ENCODE measurements around the gene MBOAT1. TPM values are rescaled to one million over a fixed set of nuclear protein-coding genes. Genes with fewer than 3 reads are reported as not detected.

Gene MBOAT1, protein sequence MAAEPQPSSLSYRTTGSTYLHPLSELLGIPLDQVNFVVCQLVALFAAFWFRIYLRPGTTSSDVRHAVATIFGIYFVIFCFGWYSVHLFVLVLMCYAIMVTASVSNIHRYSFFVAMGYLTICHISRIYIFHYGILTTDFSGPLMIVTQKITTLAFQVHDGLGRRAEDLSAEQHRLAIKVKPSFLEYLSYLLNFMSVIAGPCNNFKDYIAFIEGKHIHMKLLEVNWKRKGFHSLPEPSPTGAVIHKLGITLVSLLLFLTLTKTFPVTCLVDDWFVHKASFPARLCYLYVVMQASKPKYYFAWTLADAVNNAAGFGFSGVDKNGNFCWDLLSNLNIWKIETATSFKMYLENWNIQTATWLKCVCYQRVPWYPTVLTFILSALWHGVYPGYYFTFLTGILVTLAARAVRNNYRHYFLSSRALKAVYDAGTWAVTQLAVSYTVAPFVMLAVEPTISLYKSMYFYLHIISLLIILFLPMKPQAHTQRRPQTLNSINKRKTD
- total RNA-seq, result 1 to 10 TPM in 3 of 4 donors, under 1 TPM in 1; 0.61 to 1.8 (median 1.1) TPM

DNA sequence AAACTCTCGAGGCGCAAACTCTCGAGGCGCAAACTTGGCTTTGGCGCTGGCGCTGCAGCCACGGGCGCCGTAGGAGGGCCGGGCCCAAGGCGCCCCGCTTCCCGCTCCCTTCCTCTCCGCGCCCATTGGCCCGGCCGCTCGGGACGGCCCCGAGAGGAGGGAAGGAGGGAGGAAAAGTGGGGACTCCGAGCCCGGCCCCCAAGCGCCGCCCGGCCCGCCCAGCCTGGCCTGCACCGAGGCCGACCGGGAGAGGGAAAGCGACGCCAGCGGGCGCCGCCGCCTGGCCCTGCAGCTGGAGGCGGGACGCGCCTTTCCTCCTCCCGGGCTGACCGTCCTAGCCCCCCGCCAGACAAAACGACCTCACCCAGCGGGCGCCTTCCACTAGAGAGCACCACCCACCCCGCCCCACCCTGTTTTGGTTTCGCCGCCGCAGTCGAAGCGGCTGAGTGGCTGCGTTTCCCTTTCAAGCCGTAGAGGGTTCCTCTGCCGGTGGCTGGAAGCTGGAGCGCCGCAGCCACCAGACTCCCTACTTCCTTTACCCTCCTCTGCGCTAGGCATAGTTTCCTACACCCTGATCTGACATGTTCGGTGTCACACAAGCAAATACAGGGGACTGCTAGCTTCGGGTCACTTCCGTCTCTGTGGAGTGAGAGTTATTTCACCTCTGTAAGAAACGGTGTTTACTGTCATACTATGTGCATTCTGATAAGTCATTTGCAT, at the start of gene MBOAT1:
TSS of gene MBOAT1 (minus strand) at position 78 of the 720 bp plus-strand sequence. CDS start 235 bp downstream, outside the sequence.
- peak within 1 kb of the TSS; percentile 72 to 81 (median 74) for H3K27ac ChIP-seq
- ATAC-seq, result peak; percentile 83 to 88

GRCh38 chr6:20261685-20262084, 49.4 kb upstream of the MBOAT1 start:
- Histone ChIP-seq H3K27me3 (no peaks in the 10 kb centered on the region), H3K9me3 (no peaks in the 10 kb centered on the region), H3K4me3 (no peak overlapping the region), H3K36me3 (no peaks in the 10 kb centered on the region), H3K4me1 (no peaks in the 10 kb centered on the region), H3K27ac (no peak overlapping the region)
- intact Hi-C loops (cut with DNase I; ENCODE audit: low total_unique reads), result no loop called here
- ATAC-seq (no peak), DNase-seq (no peak)
- in situ Hi-C loops (cut with MboI; ENCODE audit: low sequenced_read_pairs in 4 of 4), result no loop called here
- no peak for TF ChIP-seq CTCF (IDR thresholded peaks at IDR 0.05 in 4 of 5, conservative IDR thresholded peaks at IDR 0.05 in 1 of 5)
- TF ChIP-seq POLR2A (IDR thresholded peaks at IDR 0.05), result no peak

More for the DNA sequence above, at the start of gene MBOAT1:
- intact Hi-C loops (cut with DNase I; ENCODE audit: low total_unique reads) (loop anchor here (5.0 to 10.0 kb wide), 2 partner anchors 45 to 88 kb away; no protein-coding TSS in a partner anchor), in situ Hi-C loops (cut with MboI; ENCODE audit: low sequenced_read_pairs in 4 of 4) (no loop called here)
- H3K27me3 ChIP-seq, result no peaks in the 10 kb centered on the region
- TF ChIP-seq CTCF (IDR thresholded peaks at IDR 0.05 in 4 of 5, conservative IDR thresholded peaks at IDR 0.05 in 1 of 5) (peak in 2 of 5 experiments; percentile 21 to 32), POLR2A (IDR thresholded peaks at IDR 0.05) (peak; percentile 46 to 61)
- no peaks in the 10 kb centered on the region for H3K36me3 ChIP-seq
- H3K9me3 ChIP-seq, result no peaks in the 10 kb centered on the region
- peak; percentile 76 to 80 for DNase-seq
- peaks cover 8% of the 10 kb centered on the region in 2 donors for H3K4me1 ChIP-seq
- H3K4me3 ChIP-seq, result peak within 1 kb of the TSS; percentile 64 to 77 (median 71)

DNA sequence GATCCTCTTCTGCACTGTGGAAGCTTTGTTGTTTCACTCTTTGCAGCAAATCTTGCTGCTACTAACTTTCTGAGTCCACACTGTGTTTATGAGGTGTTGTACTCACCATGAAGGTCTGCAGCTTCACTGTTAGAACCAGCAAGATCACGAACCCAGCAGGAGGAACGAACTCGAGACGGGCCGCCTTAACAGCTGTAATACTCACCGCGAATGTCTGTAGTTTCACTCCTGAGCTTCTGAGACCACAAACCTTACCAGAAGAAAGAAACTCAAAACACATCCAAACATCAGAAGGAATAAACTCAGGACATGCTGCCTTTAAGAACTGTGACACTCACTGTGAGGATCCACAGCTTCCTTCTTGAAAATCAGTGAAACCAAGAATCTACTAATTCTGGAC, 48.1 kb upstream of the MBOAT1 start:
- no peak overlapping the region for H3K27ac ChIP-seq
- no peak for TF ChIP-seq CTCF (IDR thresholded peaks at IDR 0.05 in 4 of 5, conservative IDR thresholded peaks at IDR 0.05 in 1 of 5)
- TF ChIP-seq POLR2A (IDR thresholded peaks at IDR 0.05), result no peak
- H3K9me3 ChIP-seq, result no peaks in the 10 kb centered on the region
- H3K36me3 ChIP-seq, result no peaks in the 10 kb centered on the region
- intact Hi-C loops (cut with DNase I; ENCODE audit: low total_unique reads), result no loop called here
- H3K27me3 ChIP-seq, result no peaks in the 10 kb centered on the region
- H3K4me3 ChIP-seq, result no peak overlapping the region
- ATAC-seq (no peak), DNase-seq (no peak)
- in situ Hi-C loops (cut with MboI; ENCODE audit: low sequenced_read_pairs in 4 of 4), result no loop called here
- H3K4me1 ChIP-seq, result no peaks in the 10 kb centered on the region

DNA sequence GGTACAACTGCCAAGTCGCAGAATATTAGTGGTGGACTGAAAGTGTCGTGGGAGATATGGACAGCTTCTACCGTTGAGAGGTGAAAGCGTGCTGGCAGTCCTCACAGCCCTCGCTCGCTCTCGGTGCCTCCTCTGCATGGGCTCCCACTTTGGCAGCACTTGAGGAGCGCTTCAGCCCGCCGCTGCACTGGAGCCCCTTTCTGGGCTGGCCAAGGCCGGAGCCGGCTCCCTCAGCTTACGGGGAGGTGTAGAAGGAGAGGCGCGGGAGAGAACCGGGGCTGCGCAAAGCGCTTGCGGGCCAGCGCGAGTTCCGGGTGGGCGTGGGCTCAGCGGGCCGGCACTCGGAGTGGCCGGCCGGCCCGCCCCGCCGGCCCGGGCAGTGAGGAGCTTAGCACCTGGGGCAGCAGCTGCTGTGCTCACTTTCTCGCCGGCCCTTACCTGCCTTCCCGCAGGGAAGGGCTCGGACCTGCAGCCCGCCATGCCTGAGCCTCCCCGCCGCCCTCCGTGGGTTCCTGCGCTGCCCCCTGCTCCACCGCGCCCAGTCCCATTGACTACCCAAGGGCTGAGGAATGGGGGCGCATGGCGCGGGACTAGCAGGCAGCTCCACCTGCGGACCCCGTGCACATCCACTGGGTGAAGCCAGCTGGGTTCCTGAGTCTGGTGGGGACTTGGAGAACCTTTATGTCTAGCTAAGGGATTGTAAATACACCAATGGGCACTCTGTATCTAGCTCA, 47.2 kb upstream of the MBOAT1 start:
- H3K4me3 ChIP-seq, result no peak overlapping the region
- H3K9me3 ChIP-seq, result no peaks in the 10 kb centered on the region
- DNase-seq, result no peak
- H3K27me3 ChIP-seq, result no peaks in the 10 kb centered on the region
- no peak for TF ChIP-seq CTCF (IDR thresholded peaks at IDR 0.05 in 4 of 5, conservative IDR thresholded peaks at IDR 0.05 in 1 of 5)
- no peak for TF ChIP-seq POLR2A (IDR thresholded peaks at IDR 0.05)
- H3K36me3 ChIP-seq, result no peaks in the 10 kb centered on the region
- no peaks in the 10 kb centered on the region for H3K4me1 ChIP-seq
- intact Hi-C loops (cut with DNase I; ENCODE audit: low total_unique reads) (no loop called here), in situ Hi-C loops (cut with MboI; ENCODE audit: low sequenced_read_pairs in 4 of 4) (no loop called here)
- H3K27ac ChIP-seq, result no peak overlapping the region
- no peak for ATAC-seq

Measured in gastrocnemius medialis (tissue), 4 donors.